Measurements from ENCODE around the gene WDR7. TPM values are rescaled to one million over a fixed set of nuclear protein-coding genes. Genes with fewer than 3 reads are reported as not detected.

Gene WDR7
- total and polyA plus RNA-seq, 2 of the 4 experiments (the other 2 are of a cell fraction) = 3.7 to 23.3 TPM

DNA sequence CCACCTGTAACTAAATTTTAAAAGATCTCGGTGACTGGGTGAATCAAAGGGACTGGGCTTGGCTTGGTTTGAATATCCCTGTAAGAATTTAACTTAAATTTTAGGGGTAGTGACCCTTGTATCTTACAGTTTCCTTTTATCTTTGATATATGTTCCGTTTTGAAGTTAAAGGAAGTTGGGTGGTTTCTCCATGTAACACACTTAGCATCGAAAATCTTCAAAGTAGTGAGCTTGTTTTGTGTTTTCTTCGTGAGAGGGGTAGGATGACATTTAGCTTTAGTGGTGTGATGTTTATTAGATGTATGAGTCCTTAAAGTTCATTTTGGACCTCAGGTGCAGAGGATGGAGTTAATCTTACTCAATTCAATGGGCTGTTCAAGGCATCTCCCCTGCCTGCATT, 1.6 kb downstream of the WDR7 start:
- Histone ChIP-seq H3K27me3 (ENCODE audit: control insufficient read depth, insufficient read depth, low read length) (no peaks in the 10 kb centered on the region), H4K8ac (ENCODE audit: low read depth in 2 of 2, low read length in 2 of 2) (no peak overlapping the region), H4K5ac (ENCODE audit: low read depth, low read length) (no peak overlapping the region), H4K91ac (ENCODE audit: insufficient read depth, low read depth, low read length) (no peak overlapping the region), H3K9me1 (ENCODE audit: insufficient read depth, low read length) (peaks cover 4% of the 10 kb centered on the region), H2BK5ac (ENCODE audit: low read depth, low read length, poor library complexity, severe bottlenecking) (no peak overlapping the region), H3K27ac (ENCODE audit: insufficient read depth, low read length) (no peak overlapping the region), H3K18ac (ENCODE audit: low read depth, low read length) (no peak overlapping the region), H2BK20ac (ENCODE audit: low read depth, low read length) (no peak overlapping the region), H3K23ac (ENCODE audit: low read depth, low read length) (no peak overlapping the region), H3K14ac (replicated peaks; ENCODE audit: low read depth, low read length) (no peak overlapping the region), H2AK5ac (ENCODE audit: low read depth, low read length) (no peak overlapping the region), H2AFZ (replicated peaks; ENCODE audit: low read length, poor library complexity) (no peak overlapping the region), H3K9ac (ENCODE audit: low read depth, low read length) (no peak overlapping the region), H3K4me3 (ENCODE audit: insufficient read depth, low read depth, low read length) (no peak overlapping the region), H2AK9ac (replicated peaks; ENCODE audit: low read depth, low read length, poor library complexity) (no peak overlapping the region), H3K4ac (ENCODE audit: low read depth, low read length) (no peak overlapping the region), H2BK15ac (ENCODE audit: low read depth, low read length) (no peak overlapping the region), H3K9me3 (ENCODE audit: control insufficient read depth, insufficient read depth, low read length) (no peaks in the 10 kb centered on the region), H2BK120ac (ENCODE audit: low read depth, low read length) (no peak overlapping the region), H3K56ac (ENCODE audit: extremely low read depth, insufficient read depth, low read length) (no peak overlapping the region), H3K79me1 (ENCODE audit: low read depth in 1 of 2, low read length in 2 of 2) (peaks cover 11 to 26% of the 10 kb centered on the region in 2 experiments), H3K36me3 (ENCODE audit: control insufficient read depth, insufficient read depth, low read length) (no peaks in the 10 kb centered on the region), H3K4me1 (ENCODE audit: control insufficient read depth, insufficient read depth, low read length) (peaks cover 3% of the 10 kb centered on the region; the same call in 1 of the 2 replicates), H3K4me2 (ENCODE audit: low read depth, low read length) (no peak overlapping the region), H4K20me1 (ENCODE audit: insufficient read depth, low read length) (no peaks in the 10 kb centered on the region)
- ATAC-seq (ENCODE audit: low read depth) = no peak
- dilution Hi-C loops (cut with HindIII; ENCODE audit: low sequenced_read_pairs, unreplicated experiment) (no loop called here), in situ Hi-C loops (cut with MboI; ENCODE audit: low sequenced_read_pairs) (no loop called here), intact Hi-C loops (cut with micrococcal nuclease) (no loop called here)
- no peak for TF ChIP-seq RFX5 (IDR thresholded peaks at IDR 0.05; ENCODE audit: low read depth, low read length)
- TF ChIP-seq BHLHE40 (IDR thresholded peaks at IDR 0.05; ENCODE audit: low read depth, low read length) = no peak
- TF ChIP-seq, protein P1, sequence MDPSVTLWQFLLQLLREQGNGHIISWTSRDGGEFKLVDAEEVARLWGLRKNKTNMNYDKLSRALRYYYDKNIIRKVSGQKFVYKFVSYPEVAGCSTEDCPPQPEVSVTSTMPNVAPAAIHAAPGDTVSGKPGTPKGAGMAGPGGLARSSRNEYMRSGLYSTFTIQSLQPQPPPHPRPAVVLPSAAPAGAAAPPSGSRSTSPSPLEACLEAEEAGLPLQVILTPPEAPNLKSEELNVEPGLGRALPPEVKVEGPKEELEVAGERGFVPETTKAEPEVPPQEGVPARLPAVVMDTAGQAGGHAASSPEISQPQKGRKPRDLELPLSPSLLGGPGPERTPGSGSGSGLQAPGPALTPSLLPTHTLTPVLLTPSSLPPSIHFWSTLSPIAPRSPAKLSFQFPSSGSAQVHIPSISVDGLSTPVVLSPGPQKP (IDR thresholded peaks at IDR 0.05; ENCODE audit: borderline replicate concordance, low read depth, low read length) = no peak
- TF ChIP-seq FOS (IDR thresholded peaks at IDR 0.05; ENCODE audit: low read depth, low read length) = no peak
- no peak for TF ChIP-seq MAZ (IDR thresholded peaks at IDR 0.05; ENCODE audit: borderline replicate concordance, low read depth, low read length)
- TF ChIP-seq RCOR1 (IDR thresholded peaks at IDR 0.05; ENCODE audit: insufficient replicate concordance, low read length) = no peak
- TF ChIP-seq, protein P2, sequence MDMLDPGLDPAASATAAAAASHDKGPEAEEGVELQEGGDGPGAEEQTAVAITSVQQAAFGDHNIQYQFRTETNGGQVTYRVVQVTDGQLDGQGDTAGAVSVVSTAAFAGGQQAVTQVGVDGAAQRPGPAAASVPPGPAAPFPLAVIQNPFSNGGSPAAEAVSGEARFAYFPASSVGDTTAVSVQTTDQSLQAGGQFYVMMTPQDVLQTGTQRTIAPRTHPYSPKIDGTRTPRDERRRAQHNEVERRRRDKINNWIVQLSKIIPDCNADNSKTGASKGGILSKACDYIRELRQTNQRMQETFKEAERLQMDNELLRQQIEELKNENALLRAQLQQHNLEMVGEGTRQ (IDR thresholded peaks at IDR 0.05; ENCODE audit: low read depth, low read length) = no peak
- no peak for TF ChIP-seq CHD1 (IDR thresholded peaks at IDR 0.05; ENCODE audit: low read depth, low read length)
- no peak for TF ChIP-seq POLR2A (IDR thresholded peaks at IDR 0.05; ENCODE audit: low read depth, low read length)
- TF ChIP-seq NFE2L2 (IDR thresholded peaks at IDR 0.05; ENCODE audit: low read depth, low read length) = no peak
- TF ChIP-seq SMC3 (IDR thresholded peaks at IDR 0.05; ENCODE audit: low read depth, low read length) = no peak
- TF ChIP-seq MAFK (IDR thresholded peaks at IDR 0.05; ENCODE audit: low read depth, low read length) = no peak
- no peak for TF ChIP-seq MXI1 (IDR thresholded peaks at IDR 0.05; ENCODE audit: borderline replicate concordance, low read depth, low read length)
- no peak for TF ChIP-seq RAD21 (IDR thresholded peaks at IDR 0.05; ENCODE audit: low read length)
- TF ChIP-seq CEBPB (IDR thresholded peaks at IDR 0.05; ENCODE audit: low read depth, low read length) = no peak
- TF ChIP-seq, protein P3, sequence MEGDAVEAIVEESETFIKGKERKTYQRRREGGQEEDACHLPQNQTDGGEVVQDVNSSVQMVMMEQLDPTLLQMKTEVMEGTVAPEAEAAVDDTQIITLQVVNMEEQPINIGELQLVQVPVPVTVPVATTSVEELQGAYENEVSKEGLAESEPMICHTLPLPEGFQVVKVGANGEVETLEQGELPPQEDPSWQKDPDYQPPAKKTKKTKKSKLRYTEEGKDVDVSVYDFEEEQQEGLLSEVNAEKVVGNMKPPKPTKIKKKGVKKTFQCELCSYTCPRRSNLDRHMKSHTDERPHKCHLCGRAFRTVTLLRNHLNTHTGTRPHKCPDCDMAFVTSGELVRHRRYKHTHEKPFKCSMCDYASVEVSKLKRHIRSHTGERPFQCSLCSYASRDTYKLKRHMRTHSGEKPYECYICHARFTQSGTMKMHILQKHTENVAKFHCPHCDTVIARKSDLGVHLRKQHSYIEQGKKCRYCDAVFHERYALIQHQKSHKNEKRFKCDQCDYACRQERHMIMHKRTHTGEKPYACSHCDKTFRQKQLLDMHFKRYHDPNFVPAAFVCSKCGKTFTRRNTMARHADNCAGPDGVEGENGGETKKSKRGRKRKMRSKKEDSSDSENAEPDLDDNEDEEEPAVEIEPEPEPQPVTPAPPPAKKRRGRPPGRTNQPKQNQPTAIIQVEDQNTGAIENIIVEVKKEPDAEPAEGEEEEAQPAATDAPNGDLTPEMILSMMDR (conservative IDR thresholded peaks at IDR 0.05; ENCODE audit: low read depth, low read length) = no peak
- DNase-seq = no peak
- no TSS peak for BruUV-seq (replicated peaks)
- CTCF ChIA-PET = no interaction called here
- no CpG with 5 or more reads among the region's 4 CpGs for WGBS, 2 experiments (ENCODE audit: extremely low coverage in 2 of 2, insufficient read length in 1 of 2)
- POLR2A ChIA-PET (ENCODE audit: unreplicated experiment) = no interaction called here
